WTC11 (cell line): ENCODE measurements around the gene ATPAF1. TPM values are rescaled to one million over a fixed set of nuclear protein-coding genes. Genes with fewer than 3 reads are reported as not detected.

Experiments used
- ATAC-seq: fragments of 200-7000 bp; cut with Tn5 transposase; 2 replicates; pipeline ENCODE4 v1.10.0; 2021; ENCODE audit warnings: mild to moderate bottlenecking, moderate library complexity
- CTCF ChIA-PET: fragments of 300-600 bp; sonication (Branson Sonifier 250); formaldehyde crosslinking; loops from one replicate; lab custom pipeline; 2021; ENCODE audit warnings: antibody characterized with exemption; lab: Charles Lee
- POLR2A ChIA-PET: fragments of 350-600 bp; sonication (Branson Sonifier 250); formaldehyde crosslinking; loops from one replicate; lab custom pipeline; 2021; ENCODE audit warnings: antibody characterized with exemption; lab: Charles Lee
- DNase-seq: peaks from one replicate; pipeline ENCODE4 v3.0.0; 2021; ENCODE audit warnings: low spot score
- H3K27ac Mint-ChIP-seq: 2 replicates; pipeline ENCODE4 v1.8.0; 2021; ENCODE audit warnings: mixed read lengths
- H3K27me3 Mint-ChIP-seq: 2 replicates; pipeline ENCODE4 v1.8.0; 2021; ENCODE audit warnings: low read depth, mild to moderate bottlenecking, moderate library complexity, mixed read lengths
- H3K36me3 Mint-ChIP-seq: 2 replicates; pipeline ENCODE4 v1.8.0; 2021; ENCODE audit warnings: mixed read lengths
- H3K4me1 Mint-ChIP-seq: 2 replicates; pipeline ENCODE4 v1.8.0; 2022; ENCODE audit warnings: mixed read lengths
- H3K4me3 Mint-ChIP-seq: 2 replicates; pipeline ENCODE4 v1.8.0; 2021; ENCODE audit warnings: mild to moderate bottlenecking, moderate library complexity, mixed read lengths
- H3K9me3 Mint-ChIP-seq: 2 replicates; pipeline ENCODE4 v1.8.0; 2021; ENCODE audit warnings: mixed read lengths
- E2F5 ChIP-seq: sonication (generic); formaldehyde crosslinking; IDR thresholded peaks from 2 replicates; pipeline ENCODE4 v1.8.1; 2022; ENCODE audit warnings: mild to moderate bottlenecking, moderate library complexity, missing genetic modification reagents
- EMX1 ChIP-seq: fragments of 250-450 bp; sonication (Bioruptor Pico); IDR thresholded peaks from 2 replicates; pipeline ENCODE4 v1.8.0; 2021; ENCODE audit warnings: mild to moderate bottlenecking
- ERG ChIP-seq: fragments of 250-450 bp; sonication (Bioruptor Pico); IDR thresholded peaks from 2 replicates; pipeline ENCODE4 v1.8.0; 2021; ENCODE audit warnings: mild to moderate bottlenecking
- GTF2I ChIP-seq: fragments of 250-450 bp; sonication (Bioruptor Pico); conservative IDR thresholded peaks from 2 replicates; pipeline ENCODE4 v1.4.0; 2021; ENCODE audit warnings: mild to moderate bottlenecking
- NR1H2 ChIP-seq: sonication (generic); formaldehyde crosslinking; IDR thresholded peaks from 2 replicates; pipeline ENCODE4 v1.9.0; 2021; ENCODE audit warnings: mild to moderate bottlenecking, moderate library complexity, missing genetic modification reagents
- PRDM15 ChIP-seq: sonication (generic); formaldehyde crosslinking; IDR thresholded peaks from 2 replicates; pipeline ENCODE4 v1.8.0; 2022; ENCODE audit warnings: missing genetic modification reagents
- PREB ChIP-seq: sonication (generic); formaldehyde crosslinking; IDR thresholded peaks from 2 replicates; pipeline ENCODE4 v1.8.1; 2022; ENCODE audit warnings: mild to moderate bottlenecking, missing genetic modification reagents, moderate library complexity, borderline replicate concordance
- SP1 ChIP-seq: sonication (generic); formaldehyde crosslinking; conservative IDR thresholded peaks from 2 replicates; pipeline ENCODE4 v1.8.1; 2022; ENCODE audit warnings: missing genetic modification reagents
- ZMAT4 ChIP-seq: fragments of 250-450 bp; sonication (Bioruptor Pico); IDR thresholded peaks from 2 replicates; pipeline ENCODE4 v1.9.0; 2021; ENCODE audit warnings: mild to moderate bottlenecking
- ZNF317 ChIP-seq: sonication (generic); formaldehyde crosslinking; IDR thresholded peaks from 2 replicates; pipeline ENCODE4 v1.8.1; 2023; ENCODE audit warnings: low read depth, mild to moderate bottlenecking, moderate library complexity, missing genetic modification reagents, borderline replicate concordance
- ZNF423 ChIP-seq: fragments of 250-450 bp; sonication (Bioruptor Pico); IDR thresholded peaks from 2 replicates; pipeline ENCODE4 v2.1.2; 2022; ENCODE audit warnings: mild to moderate bottlenecking, moderate library complexity
- ZNF425 ChIP-seq: fragments of 250-450 bp; sonication (Bioruptor Pico); conservative IDR thresholded peaks from 2 replicates; pipeline ENCODE4 v1.9.0; 2021; ENCODE audit warnings: mild to moderate bottlenecking
- total RNA-seq: library from RNA; stranded (reverse); gene quantifications from 3 replicates; pipeline ENCODE4 v1.2.3, GENCODE V29; 2021

The ATPAF1 gene
- total RNA-seq, 1 experiment from 2014 or later, result 35.7 TPM

- TF ChIP-seq PREB (CRISPR knock-in tag) (no peak), NR1H2 (CRISPR knock-in tag) (no peak), ZNF317 (CRISPR knock-in tag) (no peak), SP1 (CRISPR knock-in tag) (no peak), EMX1 (CRISPR knock-in tag) (no peak), PRDM15 (CRISPR knock-in tag) (no peak), GTF2I (CRISPR knock-in tag) (no peak), ZNF425 (no peak), ZNF423 (CRISPR knock-in tag) (no peak), E2F5 (CRISPR knock-in tag) (no peak)
- peaks cover 20% of the 10 kb centered on the region for H3K36me3 Mint-ChIP-seq
- ATAC-seq (no peak), DNase-seq (no peak)
- H3K4me3 Mint-ChIP-seq, result no peak overlapping the region
- H3K9me3 Mint-ChIP-seq, result no peaks in the 10 kb centered on the region
- H3K27me3 Mint-ChIP-seq, result no peaks in the 10 kb centered on the region
- POLR2A ChIA-PET, result interaction anchor here (0.5 kb wide), 1 partner anchor 67 kb away, joined by 3 read pairs; no protein-coding TSS in a partner anchor
- CTCF ChIA-PET, result interaction anchor here (1.8 to 1.9 kb wide), 2 partner anchors 11 to 149 kb away, joined by 4 to 5 read pairs; no protein-coding TSS in a partner anchor
- no peaks in the 10 kb centered on the region for H3K4me1 Mint-ChIP-seq
- no peak overlapping the region for H3K27ac Mint-ChIP-seq
Observed at GRCh38 chr1:46596036-46596435, 72.1 kb downstream of the ATPAF1 start.

GRCh38 chr1:46595127-46595526 is 73.0 kb downstream of the ATPAF1 start:
- H3K27me3 Mint-ChIP-seq, result no peaks in the 10 kb centered on the region
- no peak for ATAC-seq
- no peaks in the 10 kb centered on the region for H3K4me1 Mint-ChIP-seq
- H3K9me3 Mint-ChIP-seq, result no peaks in the 10 kb centered on the region
- peaks cover 23% of the 10 kb centered on the region for H3K36me3 Mint-ChIP-seq
- H3K27ac Mint-ChIP-seq, result no peak overlapping the region; the same call in 1 of the 2 replicates
- no peak for DNase-seq
- TF ChIP-seq ZMAT4 (CRISPR knock-in tag), result no peak
- TF ChIP-seq ERG (CRISPR knock-in tag), result no peak
- H3K4me3 Mint-ChIP-seq, result no peak overlapping the region
- POLR2A ChIA-PET, result interaction anchor here (1.0 kb wide), 1 partner anchor 9 kb away, joined by 4 read pairs; the partner anchor contains the start of gene MKNK1
- CTCF ChIA-PET, result interaction anchor here (1.6 to 1.9 kb wide), 2 partner anchors 9 to 148 kb away, joined by 5 to 9 read pairs; partner anchors contain the start of gene MKNK1
